ENCODE data around the gene ESYT1. TPM values are rescaled to one million over a fixed set of nuclear protein-coding genes. Genes with fewer than 3 reads are reported as not detected.

ESYT1 gene
- total and polyA plus RNA-seq, 10 of the 15 experiments (the other 5 are each of a cell fraction or from before 2014, with no cell fraction given), result 47.5 to 120 (median 87.1) TPM

DNA sequence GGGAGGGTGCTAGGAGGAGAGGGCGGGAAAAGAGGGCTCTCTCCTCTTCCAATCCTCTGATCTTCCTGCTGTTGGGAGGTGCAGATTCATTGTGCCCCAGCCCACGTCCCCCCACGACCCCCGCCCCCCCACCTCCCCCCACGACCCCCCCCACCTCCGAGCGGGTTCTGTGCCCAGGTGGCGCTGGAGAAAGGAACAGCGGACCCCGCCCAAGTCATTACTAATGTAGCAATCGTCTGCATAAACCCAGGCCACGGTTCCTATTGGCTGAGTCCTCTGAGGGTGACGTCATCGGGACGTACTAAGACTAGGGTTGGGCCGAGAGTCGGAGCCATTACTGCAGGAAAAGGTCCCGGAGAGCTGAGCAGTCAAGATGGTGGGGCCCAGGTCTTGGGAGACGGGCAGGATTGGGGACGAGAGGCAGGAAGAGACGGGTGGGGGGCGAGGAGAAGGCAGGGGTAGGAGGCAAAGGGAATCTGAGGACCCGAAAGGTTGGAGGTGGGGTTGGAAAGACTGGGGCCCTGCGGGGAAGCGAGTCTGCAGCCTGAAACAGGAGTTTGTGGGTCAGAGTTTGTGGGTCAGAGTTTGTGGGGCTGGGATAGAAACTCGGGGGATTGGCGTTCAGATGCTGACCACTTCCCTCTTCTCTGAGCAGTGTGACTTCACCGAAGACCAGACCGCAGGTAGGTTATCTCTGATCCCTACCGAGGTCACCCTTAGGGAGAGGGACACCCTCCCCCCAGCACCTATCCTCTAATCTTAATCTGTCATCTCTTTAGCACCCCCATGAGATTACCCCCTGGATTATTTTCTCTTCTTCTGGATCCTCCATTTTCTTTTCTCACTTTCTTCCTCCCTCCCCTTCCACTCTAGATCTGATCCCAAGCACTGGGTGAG, 30.2 kb downstream of the ESYT1 start, which contains the start of gene MYL6 (continued):
- TF ChIP-seq E4F1 (IDR thresholded peaks at IDR 0.05; ENCODE audit: borderline replicate concordance, partially characterized antibody), result peak; percentile 29
- TF ChIP-seq, protein P1, sequence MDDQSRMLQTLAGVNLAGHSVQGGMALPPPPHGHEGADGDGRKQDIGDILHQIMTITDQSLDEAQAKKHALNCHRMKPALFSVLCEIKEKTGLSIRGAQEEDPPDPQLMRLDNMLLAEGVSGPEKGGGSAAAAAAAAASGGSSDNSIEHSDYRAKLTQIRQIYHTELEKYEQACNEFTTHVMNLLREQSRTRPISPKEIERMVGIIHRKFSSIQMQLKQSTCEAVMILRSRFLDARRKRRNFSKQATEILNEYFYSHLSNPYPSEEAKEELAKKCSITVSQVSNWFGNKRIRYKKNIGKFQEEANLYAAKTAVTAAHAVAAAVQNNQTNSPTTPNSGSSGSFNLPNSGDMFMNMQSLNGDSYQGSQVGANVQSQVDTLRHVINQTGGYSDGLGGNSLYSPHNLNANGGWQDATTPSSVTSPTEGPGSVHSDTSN (IDR thresholded peaks at IDR 0.05; ENCODE audit: insufficient replicate concordance, low read depth, low read length), result no peak
- TF ChIP-seq RBBP5 (conservative IDR thresholded peaks at IDR 0.05), result no peak
- no peak for TF ChIP-seq RCOR1 (conservative IDR thresholded peaks at IDR 0.05; ENCODE audit: low read depth, low read length)
- TF ChIP-seq MYC (IDR thresholded peaks at IDR 0.05; ENCODE audit: insufficient read depth, insufficient read length, insufficient replicate concordance, low read length, severe bottlenecking), result no peak
- TF ChIP-seq, protein P2, sequence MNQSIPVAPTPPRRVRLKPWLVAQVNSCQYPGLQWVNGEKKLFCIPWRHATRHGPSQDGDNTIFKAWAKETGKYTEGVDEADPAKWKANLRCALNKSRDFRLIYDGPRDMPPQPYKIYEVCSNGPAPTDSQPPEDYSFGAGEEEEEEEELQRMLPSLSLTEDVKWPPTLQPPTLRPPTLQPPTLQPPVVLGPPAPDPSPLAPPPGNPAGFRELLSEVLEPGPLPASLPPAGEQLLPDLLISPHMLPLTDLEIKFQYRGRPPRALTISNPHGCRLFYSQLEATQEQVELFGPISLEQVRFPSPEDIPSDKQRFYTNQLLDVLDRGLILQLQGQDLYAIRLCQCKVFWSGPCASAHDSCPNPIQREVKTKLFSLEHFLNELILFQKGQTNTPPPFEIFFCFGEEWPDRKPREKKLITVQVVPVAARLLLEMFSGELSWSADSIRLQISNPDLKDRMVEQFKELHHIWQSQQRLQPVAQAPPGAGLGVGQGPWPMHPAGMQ (IDR thresholded peaks at IDR 0.05; ENCODE audit: borderline replicate concordance), result no peak
- TF ChIP-seq PAX5 (IDR thresholded peaks at IDR 0.05; ENCODE audit: borderline replicate concordance, low read depth, low read length), result no peak; the same call in 1 of the 2 replicates
- no peak for TF ChIP-seq RAD21 (IDR thresholded peaks at IDR 0.05; ENCODE audit: insufficient read depth, low read depth, low read length)
- TF ChIP-seq HCFC1 (IDR thresholded peaks at IDR 0.05; ENCODE audit: low read length), result no peak; the same call in 1 of the 2 replicates
- TF ChIP-seq IRF3 (IDR thresholded peaks at IDR 0.05), result no peak
- peak; percentile 95 for TF ChIP-seq CREB1 (IDR thresholded peaks at IDR 0.05; ENCODE audit: low read depth)
- no peak for TF ChIP-seq STAT1 (conservative IDR thresholded peaks at IDR 0.05)
- TF ChIP-seq NBN (IDR thresholded peaks at IDR 0.05), result peak; percentile 100
- no peak for TF ChIP-seq BCLAF1 (IDR thresholded peaks at IDR 0.05)
- TF ChIP-seq, protein P3, sequence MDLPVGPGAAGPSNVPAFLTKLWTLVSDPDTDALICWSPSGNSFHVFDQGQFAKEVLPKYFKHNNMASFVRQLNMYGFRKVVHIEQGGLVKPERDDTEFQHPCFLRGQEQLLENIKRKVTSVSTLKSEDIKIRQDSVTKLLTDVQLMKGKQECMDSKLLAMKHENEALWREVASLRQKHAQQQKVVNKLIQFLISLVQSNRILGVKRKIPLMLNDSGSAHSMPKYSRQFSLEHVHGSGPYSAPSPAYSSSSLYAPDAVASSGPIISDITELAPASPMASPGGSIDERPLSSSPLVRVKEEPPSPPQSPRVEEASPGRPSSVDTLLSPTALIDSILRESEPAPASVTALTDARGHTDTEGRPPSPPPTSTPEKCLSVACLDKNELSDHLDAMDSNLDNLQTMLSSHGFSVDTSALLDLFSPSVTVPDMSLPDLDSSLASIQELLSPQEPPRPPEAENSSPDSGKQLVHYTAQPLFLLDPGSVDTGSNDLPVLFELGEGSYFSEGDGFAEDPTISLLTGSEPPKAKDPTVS (IDR thresholded peaks at IDR 0.05; ENCODE audit: low read depth, low read length), result no peak
- TF ChIP-seq SUPT20H (IDR thresholded peaks at IDR 0.05; ENCODE audit: borderline replicate concordance, control insufficient read depth, low read depth, low read length), result no peak
- TF ChIP-seq SMARCA5 (IDR thresholded peaks at IDR 0.05), result peak; percentile 36
- no peak for TF ChIP-seq MEF2B (IDR thresholded peaks at IDR 0.05; ENCODE audit: partially characterized antibody, poor library complexity, severe bottlenecking)
